ENCODE results near the gene FMNL2.

DNA sequence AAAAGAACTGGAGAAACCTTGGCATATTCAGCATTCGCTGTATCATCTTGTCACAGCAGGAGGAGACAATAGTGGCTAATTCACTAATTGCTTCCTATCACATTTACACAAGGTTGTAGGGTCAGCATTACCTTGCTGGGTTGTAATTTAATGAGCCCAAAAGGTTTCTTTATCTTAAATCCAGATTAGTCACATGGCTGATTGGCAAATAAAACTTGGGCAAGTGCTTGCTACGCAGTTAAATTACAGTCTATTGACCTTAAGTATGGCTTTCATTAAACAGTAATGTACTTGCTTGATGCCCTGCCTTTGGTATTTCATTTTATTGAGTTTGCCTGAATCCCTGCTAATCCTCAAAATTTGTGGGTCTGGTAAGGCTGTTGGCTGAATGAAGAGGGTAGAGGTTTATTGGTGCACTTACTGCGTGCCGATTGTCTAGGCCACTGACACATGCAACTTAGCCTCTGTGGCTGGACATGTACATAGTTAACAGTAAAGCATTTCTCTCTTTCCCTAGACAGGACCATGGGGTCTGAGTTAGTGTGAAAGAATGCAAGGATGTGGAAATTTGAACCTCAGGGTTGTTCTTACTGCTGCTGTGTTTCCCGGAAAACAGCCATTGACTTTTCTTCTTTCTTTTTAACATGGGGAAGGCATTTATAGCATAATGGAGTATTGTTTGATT, 34.3 kb downstream of the FMNL2 start:
- TF ChIP-seq EZH2 (IDR thresholded peaks at IDR 0.05) (no peak), POLR2AphosphoS5 (IDR thresholded peaks at IDR 0.05; ENCODE audit: borderline replicate concordance, low read depth, low read length) (no peak), FOXP2 (optimal IDR thresholded peaks at IDR 0.05; ENCODE audit: control extremely low read depth, extremely low read length, insufficient read depth) (no peak)
